Duodenal mucosa (tissue), 2 donors: ENCODE data around the gene SPP2.

Experiments
- H3K27ac ChIP-seq: one replicate; pipeline ENCODE4 v1.7.0; 2013; ENCODE audit warnings: low read depth, low read length
- H3K27me3 ChIP-seq, 2 donors: one replicate each; pipeline ENCODE4 v1.7.0; 2013; ENCODE audit warnings: low read length in 2 of 2, control low read depth in 1 of 2; ENCODE audit not compliant: insufficient read depth in 2 of 2, control insufficient read depth in 1 of 2
- H3K36me3 ChIP-seq, 2 donors: one replicate each; pipeline ENCODE4 v1.7.0; 2013; ENCODE audit warnings: low read length in 2 of 2, control low read depth in 1 of 2; ENCODE audit not compliant: insufficient read depth in 2 of 2, control insufficient read depth in 1 of 2
- H3K4me1 ChIP-seq, 2 donors: one replicate each; pipeline ENCODE4 v1.7.0; 2013; ENCODE audit warnings: low read length in 2 of 2, control low read depth in 1 of 2; ENCODE audit not compliant: insufficient read depth in 2 of 2, control insufficient read depth in 1 of 2
- H3K4me3 ChIP-seq, 2 donors: one replicate each; pipeline ENCODE4 v1.7.0; 2013; ENCODE audit warnings: low read length in 2 of 2, low read depth in 1 of 2
- H3K9ac ChIP-seq, 2 donors: one replicate each; pipeline ENCODE4 v1.7.0; 2013; ENCODE audit warnings: low read length in 2 of 2, low read depth in 1 of 2
- H3K9me3 ChIP-seq, 2 donors: one replicate each; pipeline ENCODE4 v1.7.0; 2013; ENCODE audit warnings: low read length in 2 of 2, control low read depth in 1 of 2; ENCODE audit not compliant: control insufficient read depth in 1 of 2

Gene SPP2

DNA sequence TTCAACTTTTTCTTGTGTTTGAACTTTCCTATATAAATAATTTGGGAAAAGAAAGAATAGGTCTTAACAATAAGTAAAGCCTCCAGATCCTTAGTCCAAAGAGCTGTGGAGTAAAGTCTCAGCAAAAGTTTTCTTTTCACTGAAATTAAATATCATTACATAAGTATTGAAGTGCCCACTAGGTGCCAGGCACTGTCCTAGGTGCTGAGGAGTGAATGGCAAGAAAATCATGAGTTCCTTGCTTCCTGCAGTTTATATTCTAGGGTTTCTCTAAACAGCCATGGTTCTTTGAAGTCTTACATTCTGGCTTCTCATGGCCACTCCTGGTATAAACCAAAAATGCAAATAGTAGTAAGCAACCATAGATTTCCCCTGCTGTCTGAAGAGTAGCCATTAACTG is 59.7 kb downstream of the SPP2 start:
- Histone ChIP-seq H3K36me3 (no peaks in the 10 kb centered on the region), H3K27me3 (no peaks in the 10 kb centered on the region), H3K4me1 (no peaks in the 10 kb centered on the region), H3K4me3 (no peak overlapping the region), H3K9ac (no peak overlapping the region), H3K27ac (no peak overlapping the region), H3K9me3 (no peaks in the 10 kb centered on the region)

- Histone ChIP-seq H3K27ac (no peak overlapping the region), H3K9ac (no peak overlapping the region), H3K4me3 (no peak overlapping the region), H3K9me3 (no peaks in the 10 kb centered on the region), H3K36me3 (no peaks in the 10 kb centered on the region), H3K4me1 (no peaks in the 10 kb centered on the region), H3K27me3 (no peaks in the 10 kb centered on the region)
These were observed 61.0 kb downstream of the SPP2 start for GRCh38 chr2:234111523-234111922.

- H3K9ac ChIP-seq: no peak overlapping the region
- no peaks in the 10 kb centered on the region for H3K36me3 ChIP-seq
- no peaks in the 10 kb centered on the region for H3K9me3 ChIP-seq
- no peak overlapping the region for H3K4me3 ChIP-seq
- H3K4me1 ChIP-seq: no peaks in the 10 kb centered on the region
- H3K27me3 ChIP-seq: no peaks in the 10 kb centered on the region
- no peak overlapping the region for H3K27ac ChIP-seq
These were observed 65.5 kb downstream of the SPP2 start for GRCh38 chr2:234116010-234116409.

- H3K9ac ChIP-seq: no peak overlapping the region
- no peaks in the 10 kb centered on the region for H3K4me1 ChIP-seq
These were observed 71.5 kb downstream of the SPP2 start for GRCh38 chr2:234121999-234122398.

DNA sequence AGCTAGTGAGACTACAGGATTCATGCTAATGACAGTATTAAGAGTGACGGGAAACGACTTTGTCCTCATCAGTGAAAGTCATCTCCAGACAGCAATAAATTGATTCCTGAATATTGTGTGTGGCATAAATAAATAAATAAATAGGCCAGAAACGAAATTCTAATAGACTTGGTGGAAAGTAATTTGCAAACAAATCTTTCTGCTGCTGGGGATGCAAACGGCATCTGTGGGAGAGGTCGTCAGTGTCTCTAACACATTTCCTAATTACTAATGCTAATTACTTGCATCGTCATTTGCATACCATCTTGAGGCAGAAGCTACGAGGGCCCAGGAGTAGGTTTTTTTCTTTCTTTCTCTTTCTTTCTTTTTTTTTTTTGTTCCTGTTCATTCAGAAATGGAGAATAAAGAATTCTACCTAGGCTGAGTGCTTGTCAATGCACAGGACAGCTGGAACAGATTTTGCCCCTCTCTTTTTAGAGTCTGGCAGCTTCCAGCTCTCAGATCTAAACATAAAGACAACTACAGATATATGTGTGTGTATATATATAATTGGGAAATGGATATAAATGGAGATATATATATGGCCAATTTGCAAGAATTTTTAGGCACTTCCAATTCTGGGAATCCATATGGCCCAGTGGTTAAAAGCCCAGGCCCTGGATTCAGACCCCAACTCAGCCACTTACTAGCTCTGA is 75.1 kb downstream of the SPP2 start:
- H3K9ac ChIP-seq: no peak overlapping the region
- H3K36me3 ChIP-seq: no peaks in the 10 kb centered on the region
- H3K4me3 ChIP-seq: no peak overlapping the region
- H3K27me3 ChIP-seq: peaks cover 0 to 4% of the 10 kb centered on the region in 2 donors
- H3K4me1 ChIP-seq: no peaks in the 10 kb centered on the region
- no peaks in the 10 kb centered on the region for H3K9me3 ChIP-seq
- no peak overlapping the region for H3K27ac ChIP-seq

More at GRCh38 chr2:234121999-234122398, 71.5 kb downstream of the SPP2 start:
- H3K4me3 ChIP-seq: no peak overlapping the region
- no peaks in the 10 kb centered on the region for H3K36me3 ChIP-seq
- H3K27ac ChIP-seq: no peak overlapping the region
- no peaks in the 10 kb centered on the region for H3K9me3 ChIP-seq
- H3K27me3 ChIP-seq: peaks cover 0 to 4% of the 10 kb centered on the region in 2 donors

DNA sequence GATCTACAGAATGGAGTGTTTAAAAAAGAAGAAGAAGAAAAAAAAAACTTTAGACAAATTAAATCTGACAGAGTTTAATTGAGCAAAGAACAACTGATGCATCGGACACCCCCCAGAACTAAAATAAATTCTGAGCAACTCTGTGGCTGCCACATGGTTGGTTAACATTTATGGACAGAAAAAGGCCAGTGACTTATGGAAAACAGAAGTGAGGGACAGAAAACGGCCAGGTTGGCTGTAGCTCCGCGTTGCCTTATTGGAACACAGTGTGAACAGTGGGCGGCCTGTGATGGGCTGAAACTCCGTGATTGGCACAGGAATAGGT is 75.6 kb downstream of the SPP2 start:
- Histone ChIP-seq H3K4me3 (no peak overlapping the region), H3K9me3 (no peaks in the 10 kb centered on the region), H3K27me3 (peaks cover 0 to 4% of the 10 kb centered on the region in 2 donors), H3K9ac (no peak overlapping the region), H3K27ac (no peak overlapping the region), H3K4me1 (no peaks in the 10 kb centered on the region), H3K36me3 (no peaks in the 10 kb centered on the region)
